Tibial nerve (tissue), 4 donors: ENCODE results near the gene RPS5. TPM values are rescaled to one million over a fixed set of nuclear protein-coding genes. Genes with fewer than 3 reads are reported as not detected.
"Not testable (repeated sequence)": the region's sequence is repeated elsewhere in the genome, so short reads cannot be mapped to it uniquely, and the experiment has no call there.

Experiments used
- DNase-seq, 2 donors: peaks; one replicate each; pipeline ENCODE4 v3.0.0-alpha.2; 2019; ENCODE audit warnings: low spot score in 2 of 2
- H3K27ac ChIP-seq, 4 donors: fragments of 200-600 bp; sonication (generic) in 3 of 4; one replicate each; pipeline ENCODE4 v1.5.1; 2017 to 2019; ENCODE audit warnings: mild to moderate bottlenecking in 1 of 4
- H3K27me3 ChIP-seq, 2 donors: fragments of 200-600 bp; sonication (generic) in 1 of 2; one replicate each; pipeline versions ENCODE4 v1.5.1 to v1.6.0; 2017 to 2019
- H3K36me3 ChIP-seq, 3 donors: fragments of 200-600 bp; sonication (generic); one replicate each; pipeline ENCODE4 v1.5.1; 2018 to 2019
- H3K4me1 ChIP-seq, 4 donors: fragments of 200-600 bp; sonication (generic) in 3 of 4; one replicate each; pipeline ENCODE4 v1.5.1; 2017 to 2019
- H3K4me3 ChIP-seq, 4 donors: fragments of 200-600 bp; sonication (generic) in 3 of 4; one replicate each; pipeline ENCODE4 v1.5.1; 2017 to 2019; ENCODE audit warnings: mild to moderate bottlenecking in 1 of 4, moderate library complexity in 1 of 4
- H3K9me3 ChIP-seq, 4 donors: fragments of 200-600 bp; sonication (generic) in 3 of 4; one replicate each; pipeline ENCODE4 v1.5.1; 2017 to 2019
- CTCF ChIP-seq, 5 experiments: fragments of 200-600 bp in 3 of 5; fragments of 450-650 bp in 2 of 5; sonication (generic) in 3 of 5; IDR thresholded peaks; one replicate each; pipeline ENCODE4 v1.5.1; 2016 to 2019; ENCODE audit warnings: antibody characterized with exemption in 5 of 5, mild to moderate bottlenecking in 3 of 5, moderate library complexity in 2 of 5
- EP300 ChIP-seq, 2 donors: sonication (generic); formaldehyde crosslinking; IDR thresholded peaks; one replicate each; pipeline ENCODE4 v1.6.1; 2017; ENCODE audit warnings: antibody characterized with exemption in 2 of 2, mild to moderate bottlenecking in 1 of 2
- POLR2A ChIP-seq, 2 donors: fragments of 450-650 bp; IDR thresholded peaks; one replicate each; pipeline ENCODE4 v1.6.1; 2017; ENCODE audit warnings: antibody characterized with exemption in 2 of 2, mild to moderate bottlenecking in 2 of 2, moderate library complexity in 2 of 2
- WGBS, 2 donors: methylation state at CpG; one replicate each; pipeline ENCODE4 v1.1.5; 2018; 5-methylcytosine and 5-hydroxymethylcytosine counted together
- total RNA-seq, 4 donors: library from RNA; depleted of rRNA; stranded (reverse); fragments of >200 nt; gene quantifications; one replicate each; pipeline ENCODE4 v1.1.0, GENCODE V29; 2016

Gene RPS5
- total RNA-seq, 4 donors from 2014 or later, result 1,161 to 1,574 (median 1,263) TPM

- peaks cover 0 to 4% of the 10 kb centered on the region in 2 donors for H3K27me3 ChIP-seq
- 1 to 2% methylated on average over 34 to 61 of the region's 82 CpGs for WGBS, 2 donors
- DNase-seq, result peak; percentile 15 to 21
- H3K27ac ChIP-seq, result peak overlapping the region; percentile 59 to 99 (median 87)
- H3K4me3 ChIP-seq, result peak overlapping the region; percentile 41 to 89 (median 65)
- no peak for TF ChIP-seq CTCF (IDR thresholded peaks at IDR 0.05)
- peak in 1 of 2 donors; percentile 69 for TF ChIP-seq EP300 (IDR thresholded peaks at IDR 0.05)
- peak; percentile 14 to 48 for TF ChIP-seq POLR2A (IDR thresholded peaks at IDR 0.05)
- peaks cover 0 to 22% (median 0%) of the 10 kb centered on the region in 3 donors for H3K36me3 ChIP-seq
- H3K9me3 ChIP-seq, result peaks cover 0 to 2% (median 0%) of the 10 kb centered on the region in 4 donors
- H3K4me1 ChIP-seq, result peaks cover 0 to 42% (median 7%) of the 10 kb centered on the region in 4 donors
These were observed 39.8 kb upstream of the RPS5 start for GRCh38 chr19:58346961-58347929.

- Histone ChIP-seq H3K27ac (peak overlapping the region in 3 of 4 donors; percentile 23 to 99 (median 85)), H3K36me3 (peaks cover 0 to 22% (median 0%) of the 10 kb centered on the region in 3 donors), H3K4me1 (peaks cover 0 to 42% (median 7%) of the 10 kb centered on the region in 4 donors), H3K4me3 (peak overlapping the region; percentile 41 to 89 (median 65))
- not testable (repeated sequence) for DNase-seq, H3K9me3 ChIP-seq, H3K27me3 ChIP-seq
- 14% methylated on average over 12 of the region's 12 CpGs for WGBS, 2 donors
These were observed 39.0 kb upstream of the RPS5 start for GRCh38 chr19:58348080-58348479.

- H3K27ac ChIP-seq, result no peak overlapping the region
- WGBS, 2 donors, result 57 to 58% methylated on average over 8 of the region's 8 CpGs
- no peaks in the 10 kb centered on the region for H3K9me3 ChIP-seq
- no peak overlapping the region for H3K4me3 ChIP-seq
- no peak for DNase-seq
- peaks cover 0 to 4% of the 10 kb centered on the region in 2 donors for H3K27me3 ChIP-seq
- no peak for TF ChIP-seq CTCF (IDR thresholded peaks at IDR 0.05)
- TF ChIP-seq EP300 (IDR thresholded peaks at IDR 0.05), result no peak
- no peak for TF ChIP-seq POLR2A (IDR thresholded peaks at IDR 0.05)
- H3K4me1 ChIP-seq, result peaks cover 0 to 42% (median 7%) of the 10 kb centered on the region in 4 donors
- peaks cover 0 to 34% (median 0%) of the 10 kb centered on the region in 3 donors for H3K36me3 ChIP-seq
These were observed 37.5 kb upstream of the RPS5 start for GRCh38 chr19:58349590-58349989.

GRCh38 chr19:58350001-58350861 lies 36.8 kb upstream of the RPS5 start:
- WGBS, 2 donors, result 40 to 47% methylated on average over 53 to 72 of the region's 84 CpGs
- Histone ChIP-seq H3K4me3 (no peak overlapping the region), H3K36me3 (peaks cover 0 to 34% (median 0%) of the 10 kb centered on the region in 3 donors), H3K27ac (no peak overlapping the region), H3K27me3 (peaks cover 0 to 4% of the 10 kb centered on the region in 2 donors), H3K4me1 (peaks cover 0 to 42% (median 7%) of the 10 kb centered on the region in 4 donors), H3K9me3 (no peaks in the 10 kb centered on the region)
- DNase-seq, result no peak
- TF ChIP-seq EP300 (IDR thresholded peaks at IDR 0.05) (no peak), CTCF (IDR thresholded peaks at IDR 0.05) (no peak)

- H3K4me3 ChIP-seq, result no peak overlapping the region
- no peak for DNase-seq
These were observed 36.1 kb upstream of the RPS5 start for GRCh38 chr19:58350871-58351557.

More at GRCh38 chr19:58350871-58351557, 36.1 kb upstream of the RPS5 start:
- Histone ChIP-seq H3K9me3 (peaks cover 0 to under 1% (median 0%) of the 10 kb centered on the region in 4 donors), H3K27ac (no peak overlapping the region), H3K36me3 (peaks cover 0 to 34% (median 0%) of the 10 kb centered on the region in 3 donors), H3K4me1 (peaks cover 0 to 43% (median 8%) of the 10 kb centered on the region in 4 donors), H3K27me3 (peaks cover 0 to 10% of the 10 kb centered on the region in 2 donors)
- TF ChIP-seq EP300 (IDR thresholded peaks at IDR 0.05) (no peak), CTCF (IDR thresholded peaks at IDR 0.05) (no peak), POLR2A (IDR thresholded peaks at IDR 0.05) (no peak)
- WGBS, 2 donors, result 77 to 82% methylated on average over 25 to 32 of the region's 34 CpGs
